ENCODE measurements around the gene ARL17B. TPM values are rescaled to one million over a fixed set of nuclear protein-coding genes. Genes with fewer than 3 reads are reported as not detected.
"Not testable (repeated sequence)": the region's sequence is repeated elsewhere in the genome, so short reads cannot be mapped to it uniquely, and the experiment has no call there.

Gene ARL17B
- total RNA-seq, 2 experiments from 2014 or later = 22.0 to 23.9 TPM

- not testable (repeated sequence) for H3K9me3 Mint-ChIP-seq
Observed at GRCh38 chr17:46281336-46281735, 80.2 kb downstream of the ARL17B start.

DNA sequence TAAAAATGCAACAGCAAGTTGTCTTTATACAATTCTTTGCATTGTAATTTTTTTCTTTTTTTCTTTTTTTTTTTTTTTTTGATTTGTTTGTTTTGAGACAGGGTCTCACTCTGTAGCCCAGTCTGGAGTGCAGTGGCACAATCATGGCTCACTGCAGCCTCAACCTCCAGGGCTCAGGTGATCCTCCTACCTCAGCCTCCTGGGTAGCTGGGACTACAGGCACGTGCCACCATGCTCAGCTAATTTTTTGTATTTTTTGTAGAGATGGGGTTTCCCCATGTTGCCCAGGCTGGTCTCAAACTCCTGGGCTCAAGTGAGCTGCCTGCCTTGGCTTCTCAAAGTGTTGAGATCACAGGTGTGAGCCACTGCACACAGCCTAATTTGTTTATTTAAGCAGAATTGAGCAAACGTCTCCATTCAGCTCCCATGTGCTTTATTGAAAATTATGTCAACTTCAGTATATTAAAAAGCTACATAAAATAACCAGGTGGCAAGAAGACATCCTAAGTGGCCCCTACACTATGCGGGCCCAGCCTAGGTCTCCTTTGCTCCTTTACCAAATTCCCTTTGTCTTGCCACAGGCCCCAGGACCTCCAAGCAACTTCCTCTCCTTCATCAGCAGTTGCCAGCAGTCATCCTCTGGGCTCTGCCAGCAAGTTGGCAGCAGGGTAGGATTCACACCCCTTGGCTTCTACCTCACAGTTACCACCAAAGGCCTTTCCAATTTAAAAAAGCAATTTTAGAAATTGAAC is 84.7 kb downstream of the ARL17B start:
- intact Hi-C loops (cut with DNase I, micrococcal nuclease) = not testable (repeated sequence)
- POLR2A ChIA-PET = interaction anchor here (0.7 kb wide), 1 partner anchor 9 kb away, joined by 3 read pairs; no protein-coding TSS in a partner anchor

More at GRCh38 chr17:46281336-46281735, 80.2 kb downstream of the ARL17B start:
- H3K4me1 ChIP-seq (ENCODE audit: insufficient read depth, low read length); H3K9me3 ChIP-seq (ENCODE audit: control insufficient read depth in 1 of 2, insufficient read depth in 1 of 2, low read length in 2 of 2); CTCF ChIA-PET; H3K27me3 ChIP-seq (ENCODE audit: control insufficient read depth in 1 of 2, insufficient read depth in 2 of 2, low read length in 2 of 2); H3K27ac ChIP-seq (ENCODE audit: low read depth in 1 of 2, low read length in 2 of 2); POLR2A ChIA-PET; ATAC-seq (ENCODE audit: poor library complexity); H3K4me1 Mint-ChIP-seq (ENCODE audit: low read depth); H3K4me3 ChIP-seq (ENCODE audit: low read length); H3K4me3 Mint-ChIP-seq; H3K27ac Mint-ChIP-seq; H3K36me3 Mint-ChIP-seq (ENCODE audit: low read depth); H3K27me3 Mint-ChIP-seq; DNase-seq; H3K36me3 ChIP-seq (ENCODE audit: insufficient read depth, low read length): not testable (repeated sequence)
- intact Hi-C loops (cut with DNase I, micrococcal nuclease) = loop anchor here (10.0 kb wide), 1 partner anchor 277 kb away; no protein-coding TSS in a partner anchor

DNA sequence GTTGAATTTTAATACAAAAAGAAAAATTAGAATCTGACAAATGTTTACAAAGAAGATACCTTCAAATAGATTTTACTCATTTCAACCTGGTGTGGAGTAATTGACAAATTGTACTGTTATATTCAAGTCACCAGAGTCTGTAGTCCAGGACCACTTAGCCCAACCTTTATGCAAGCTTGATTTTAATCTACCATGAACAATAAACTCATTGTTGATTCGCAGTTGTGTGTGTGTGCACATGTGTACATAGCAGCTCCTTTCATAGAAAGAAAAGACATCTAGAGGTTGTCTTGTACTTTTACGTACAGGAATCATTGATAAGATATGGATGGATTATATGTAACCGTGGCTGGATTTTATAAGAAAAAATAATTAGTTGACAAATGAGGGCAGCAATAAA is 87.3 kb downstream of the ARL17B start:
- H3K27me3 ChIP-seq (ENCODE audit: control insufficient read depth in 1 of 2, insufficient read depth in 2 of 2, low read length in 2 of 2) = no peaks in the 10 kb centered on the region
- H3K9me3 Mint-ChIP-seq = no peaks in the 10 kb centered on the region
- no peak overlapping the region for H3K27ac ChIP-seq (ENCODE audit: low read depth in 1 of 2, low read length in 2 of 2)
- H3K36me3 ChIP-seq (ENCODE audit: insufficient read depth, low read length) = no peaks in the 10 kb centered on the region
- H3K4me1 Mint-ChIP-seq (ENCODE audit: low read depth) = no peaks in the 10 kb centered on the region
- CTCF ChIA-PET = no interaction called here
- no peaks in the 10 kb centered on the region for H3K27me3 Mint-ChIP-seq
- H3K27ac Mint-ChIP-seq = no peak overlapping the region
- H3K4me3 ChIP-seq (ENCODE audit: low read length) = no peak overlapping the region
- H3K4me3 Mint-ChIP-seq = no peak overlapping the region
- no peak for ATAC-seq (ENCODE audit: poor library complexity)
- intact Hi-C loops (cut with DNase I, micrococcal nuclease) = no loop called here
- DNase-seq = no peak
- H3K36me3 Mint-ChIP-seq (ENCODE audit: low read depth) = no peaks in the 10 kb centered on the region
- no peaks in the 10 kb centered on the region for H3K4me1 ChIP-seq (ENCODE audit: insufficient read depth, low read length)
- POLR2A ChIA-PET = no interaction called here
- H3K9me3 ChIP-seq (ENCODE audit: control insufficient read depth in 1 of 2, insufficient read depth in 1 of 2, low read length in 2 of 2) = no peaks in the 10 kb centered on the region
- no peak for TF ChIP-seq CTCF (IDR thresholded peaks at IDR 0.05)

More for the DNA sequence above, 84.7 kb downstream of the ARL17B start:
- not testable (repeated sequence) for ATAC-seq (ENCODE audit: poor library complexity); H3K27me3 Mint-ChIP-seq; H3K27me3 ChIP-seq (ENCODE audit: control insufficient read depth in 1 of 2, insufficient read depth in 2 of 2, low read length in 2 of 2); H3K36me3 ChIP-seq (ENCODE audit: insufficient read depth, low read length); H3K27ac ChIP-seq (ENCODE audit: low read depth in 1 of 2, low read length in 2 of 2); H3K4me1 ChIP-seq (ENCODE audit: insufficient read depth, low read length); H3K4me3 ChIP-seq (ENCODE audit: low read length); H3K9me3 ChIP-seq (ENCODE audit: control insufficient read depth in 1 of 2, insufficient read depth in 1 of 2, low read length in 2 of 2); H3K9me3 Mint-ChIP-seq; H3K4me3 Mint-ChIP-seq; DNase-seq; H3K27ac Mint-ChIP-seq; H3K4me1 Mint-ChIP-seq (ENCODE audit: low read depth); H3K36me3 Mint-ChIP-seq (ENCODE audit: low read depth)
- CTCF ChIA-PET = interaction anchor here (0.6 kb wide), 1 partner anchor 43 kb away, joined by 3 read pairs; no protein-coding TSS in a partner anchor

- Mint-ChIP-seq H3K4me3 (no peak overlapping the region), H3K9me3 (no peaks in the 10 kb centered on the region), H3K27ac (no peak overlapping the region), H3K36me3 (ENCODE audit: low read depth) (no peaks in the 10 kb centered on the region), H3K4me1 (ENCODE audit: low read depth) (no peaks in the 10 kb centered on the region), H3K27me3 (no peaks in the 10 kb centered on the region)
- ChIA-PET POLR2A (no interaction called here), CTCF (no interaction called here)
- Histone ChIP-seq H3K4me1 (ENCODE audit: insufficient read depth, low read length) (no peaks in the 10 kb centered on the region), H3K36me3 (ENCODE audit: insufficient read depth, low read length) (no peaks in the 10 kb centered on the region), H3K9me3 (ENCODE audit: control insufficient read depth in 1 of 2, insufficient read depth in 1 of 2, low read length in 2 of 2) (no peaks in the 10 kb centered on the region), H3K4me3 (ENCODE audit: low read length) (no peak overlapping the region), H3K27ac (ENCODE audit: low read depth in 1 of 2, low read length in 2 of 2) (no peak overlapping the region), H3K27me3 (ENCODE audit: control insufficient read depth in 1 of 2, insufficient read depth in 2 of 2, low read length in 2 of 2) (no peaks in the 10 kb centered on the region)
- DNase-seq (no peak), ATAC-seq (ENCODE audit: poor library complexity) (no peak)
- intact Hi-C loops (cut with DNase I, micrococcal nuclease) = no loop called here
- TF ChIP-seq CTCF (IDR thresholded peaks at IDR 0.05) = no peak
Observed at GRCh38 chr17:46273541-46274236, 87.9 kb downstream of the ARL17B start.

Measured in CD4-positive, alpha-beta T cell (primary cell).